Stimulated activated CD8-positive, alpha-beta memory T cell treated with anti-CD3 and anti-CD28 coated beads, Interleukin-4, amount 100 ng/mL, for 24 hours (primary cell): ENCODE measurements around the gene CCDC12.

Experiments
- DNase-seq: peaks from one replicate; pipeline ENCODE4 v3.0.0-alpha.2; 2020; ENCODE audit warnings: low read depth

CCDC12 gene

DNA sequence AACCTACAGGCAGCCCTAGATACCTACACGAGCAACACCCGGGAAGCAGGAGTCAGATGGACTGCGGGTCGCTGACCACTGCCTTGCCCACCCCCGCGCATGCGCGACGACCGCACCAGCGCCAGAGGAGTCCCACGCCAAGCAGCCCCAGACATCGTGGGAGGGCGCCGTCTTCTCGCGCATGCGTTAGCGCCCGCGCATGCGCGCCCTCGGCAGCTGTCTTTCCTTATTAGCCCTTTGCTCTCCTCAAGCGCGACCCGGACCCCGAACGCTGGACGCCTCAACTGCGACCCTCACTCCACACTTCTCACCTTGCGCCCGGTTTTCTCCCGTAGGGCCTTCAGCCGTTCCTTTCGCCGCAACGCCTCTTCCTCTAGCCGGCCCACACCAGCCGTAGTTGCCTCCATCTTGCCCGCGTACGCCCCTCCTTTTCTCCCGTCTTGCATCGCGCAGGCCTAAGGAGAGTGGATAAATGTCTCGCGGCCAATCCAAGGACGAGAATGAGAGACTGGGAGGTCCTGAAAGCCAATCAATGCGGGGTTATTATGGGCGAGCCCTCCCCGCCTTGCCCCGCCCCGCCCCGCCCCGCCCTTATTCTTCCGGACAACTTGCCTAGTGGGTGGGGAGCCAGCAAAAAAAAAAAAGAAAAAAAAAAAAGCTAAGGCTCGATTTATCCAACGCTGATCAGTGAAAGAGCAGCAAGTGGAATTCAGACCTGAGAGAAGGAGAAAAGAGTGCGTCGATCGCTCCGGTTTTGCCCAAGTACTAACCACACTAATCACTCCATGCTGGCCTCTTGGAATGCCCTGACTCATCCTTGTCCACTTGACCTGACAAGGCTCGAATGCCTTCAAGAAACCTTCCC, at the start of gene CCDC12:
Gene CCDC12, minus strand, starts transcription at position 420 of the 865 bp plus-strand sequence. Its CDS starts 13 bp downstream, at position 407.
- DNase-seq: peak; percentile 83

- DNase-seq: no peak
Measured at GRCh38 chr3:47024932-47025331, 48.4 kb upstream of the CCDC12 start.

DNA sequence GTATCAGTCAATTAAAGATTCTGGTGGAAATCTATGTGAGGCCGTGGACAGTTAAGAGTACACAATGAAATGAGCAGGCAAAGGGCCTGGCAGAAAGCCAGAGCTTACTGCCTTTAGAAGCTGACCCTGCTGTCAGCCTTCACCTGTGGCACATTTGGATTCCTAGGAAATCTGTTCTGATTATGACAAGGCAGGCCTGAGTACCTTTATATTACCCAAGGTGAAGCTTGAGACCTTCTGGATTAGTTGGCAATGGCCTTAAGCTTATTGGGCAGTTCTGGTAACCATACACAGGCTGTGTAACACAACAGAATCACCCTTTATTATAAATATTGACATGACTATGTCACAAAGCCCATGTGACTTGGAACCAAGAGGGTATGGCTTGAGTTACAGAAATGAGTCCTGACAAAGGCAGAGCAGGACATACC, 46.1 kb upstream of the CCDC12 start:
- DNase-seq: no peak

GRCh38 chr3:47020311-47020710, 43.8 kb upstream of the CCDC12 start:
- DNase-seq: no peak

- DNase-seq: no peak
Measured at GRCh38 chr3:47019201-47019600, 42.7 kb upstream of the CCDC12 start.

DNA sequence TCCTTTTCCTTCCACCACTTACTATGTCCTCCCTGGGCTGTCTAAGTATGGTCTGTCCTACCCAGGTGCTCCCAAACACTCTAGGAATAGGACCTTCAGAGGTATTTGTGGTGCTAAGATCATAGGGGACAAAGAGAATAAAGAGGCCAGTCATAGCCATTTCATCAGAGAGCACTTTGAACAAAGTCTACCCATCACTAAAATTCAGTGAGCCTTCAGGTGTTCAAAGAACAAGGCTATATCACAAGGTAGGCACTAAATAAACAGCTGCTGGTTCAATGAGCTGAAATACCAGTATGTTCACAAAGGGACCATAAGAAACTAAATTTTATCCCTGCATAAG, 41.7 kb upstream of the CCDC12 start:
- DNase-seq: no peak

- DNase-seq: no peak
Measured at GRCh38 chr3:47017504-47018268, 41.1 kb upstream of the CCDC12 start.

DNA sequence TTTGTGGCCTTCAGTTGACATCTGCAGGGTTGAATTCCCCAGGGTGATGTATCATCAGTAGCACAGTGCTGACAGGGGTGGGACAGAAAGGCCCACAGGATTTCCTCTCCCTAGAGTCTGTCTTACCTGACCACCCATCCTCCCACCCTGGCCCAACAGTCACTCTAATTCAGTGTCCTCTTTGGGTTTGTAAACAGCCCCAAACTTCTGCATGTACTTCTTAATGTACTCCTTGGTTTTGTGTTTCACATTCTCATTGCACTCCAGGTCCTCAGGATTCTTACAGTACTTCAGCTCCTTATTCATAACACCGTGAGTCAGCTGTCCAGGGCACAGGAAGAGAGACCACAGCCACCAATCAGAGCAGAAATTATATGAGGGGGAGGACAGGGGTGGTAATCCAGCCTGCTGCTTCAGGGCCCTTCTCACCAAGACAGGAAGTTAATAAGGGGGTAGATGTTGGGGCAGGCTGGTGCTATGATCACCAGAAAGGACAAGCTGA, 40.4 kb upstream of the CCDC12 start:
- peak; percentile 24 for DNase-seq

GRCh38 chr3:47016086-47016933, 39.8 kb upstream of the CCDC12 start:
- no peak for DNase-seq

DNA sequence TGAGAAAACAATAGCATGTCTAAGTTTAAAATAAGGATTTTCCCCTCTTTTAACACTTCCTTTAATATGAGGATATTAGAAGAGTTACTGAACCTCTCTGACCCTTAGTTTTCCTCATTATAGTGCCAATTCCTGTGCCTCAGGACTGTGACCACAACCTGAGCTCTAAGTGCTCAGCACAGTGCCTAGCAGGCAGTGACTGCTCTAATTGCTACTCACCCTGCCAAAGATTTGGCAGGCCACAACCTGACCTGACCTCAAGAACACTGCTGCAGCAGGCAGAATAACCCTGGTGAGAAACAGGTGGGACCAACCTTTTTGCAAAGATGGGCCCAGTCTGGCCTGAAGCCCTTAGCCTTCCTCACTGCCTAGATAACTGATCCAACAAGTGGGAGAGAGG, 38.6 kb upstream of the CCDC12 start:
- no peak for DNase-seq

- DNase-seq: no peak
Measured at GRCh38 chr3:47014036-47014435, 37.5 kb upstream of the CCDC12 start.

- no peak for DNase-seq
Measured at GRCh38 chr3:47013231-47013630, 36.7 kb upstream of the CCDC12 start.

DNA sequence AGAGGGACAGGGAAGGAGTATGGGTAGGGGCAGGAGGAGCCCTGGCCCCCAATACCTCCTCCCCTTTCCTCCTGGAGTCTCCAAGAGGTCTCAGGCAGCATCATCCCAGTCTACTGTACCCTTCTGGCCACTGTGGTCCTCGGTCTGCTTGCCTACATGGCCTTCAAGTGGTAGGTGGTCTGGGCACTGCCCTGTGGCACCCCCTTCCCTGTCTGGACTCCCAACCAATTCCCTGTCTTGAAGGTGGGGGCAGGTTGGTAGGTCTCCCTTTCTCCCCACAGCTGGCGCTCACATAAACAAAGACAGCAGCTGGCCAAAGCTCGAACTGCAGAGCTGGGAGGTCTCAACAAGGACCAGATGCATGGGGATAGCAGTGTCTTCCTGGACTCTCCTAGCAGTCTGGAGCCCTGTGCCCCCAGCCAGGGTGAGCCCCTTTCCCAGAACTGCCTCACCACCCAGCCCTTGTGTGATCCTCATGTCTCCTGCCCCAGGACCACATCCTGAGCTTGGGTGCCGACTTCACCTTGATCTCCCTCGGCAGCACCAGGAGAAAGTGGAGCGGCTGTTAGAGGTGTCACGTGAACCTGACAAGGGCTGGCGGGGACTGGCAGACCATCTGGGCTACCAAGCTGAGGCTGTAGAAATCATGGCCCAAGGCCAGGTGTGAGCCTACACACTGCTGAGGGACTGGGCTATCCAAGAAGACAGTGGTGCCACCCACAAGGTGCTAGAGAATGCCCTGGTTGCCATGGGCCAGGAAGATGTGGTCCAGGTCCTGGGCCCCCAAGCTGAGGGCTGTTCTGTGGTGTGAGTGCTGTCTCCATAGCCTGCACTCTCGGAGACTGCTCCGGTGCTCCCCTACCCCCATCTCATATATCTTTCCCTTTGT, 36.0 kb upstream of the CCDC12 start:
- DNase-seq: no peak

DNA sequence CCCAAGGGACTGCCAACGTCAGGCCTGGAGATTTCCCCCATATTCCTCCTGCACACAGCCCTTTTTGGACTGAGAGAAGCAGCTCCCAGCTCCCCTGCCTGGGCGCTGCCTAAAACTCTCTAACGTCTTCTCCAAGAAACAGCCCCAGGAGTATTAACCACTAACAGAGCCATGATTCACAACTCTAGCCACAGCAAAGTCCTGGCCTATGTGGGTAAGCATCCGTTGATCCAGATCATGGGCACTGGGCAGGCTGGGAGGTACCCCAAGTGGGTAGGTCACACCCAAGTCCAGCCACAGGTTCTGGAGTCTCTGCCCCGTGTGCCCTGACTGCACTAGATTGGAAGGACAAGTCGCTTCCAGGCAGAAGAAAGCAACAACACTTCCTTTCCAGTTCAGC, 34.8 kb upstream of the CCDC12 start:
- DNase-seq: no peak

GRCh38 chr3:47010910-47011309, 34.4 kb upstream of the CCDC12 start:
- no peak for DNase-seq

GRCh38 chr3:47010111-47010712, 33.7 kb upstream of the CCDC12 start:
- DNase-seq: no peak

DNA sequence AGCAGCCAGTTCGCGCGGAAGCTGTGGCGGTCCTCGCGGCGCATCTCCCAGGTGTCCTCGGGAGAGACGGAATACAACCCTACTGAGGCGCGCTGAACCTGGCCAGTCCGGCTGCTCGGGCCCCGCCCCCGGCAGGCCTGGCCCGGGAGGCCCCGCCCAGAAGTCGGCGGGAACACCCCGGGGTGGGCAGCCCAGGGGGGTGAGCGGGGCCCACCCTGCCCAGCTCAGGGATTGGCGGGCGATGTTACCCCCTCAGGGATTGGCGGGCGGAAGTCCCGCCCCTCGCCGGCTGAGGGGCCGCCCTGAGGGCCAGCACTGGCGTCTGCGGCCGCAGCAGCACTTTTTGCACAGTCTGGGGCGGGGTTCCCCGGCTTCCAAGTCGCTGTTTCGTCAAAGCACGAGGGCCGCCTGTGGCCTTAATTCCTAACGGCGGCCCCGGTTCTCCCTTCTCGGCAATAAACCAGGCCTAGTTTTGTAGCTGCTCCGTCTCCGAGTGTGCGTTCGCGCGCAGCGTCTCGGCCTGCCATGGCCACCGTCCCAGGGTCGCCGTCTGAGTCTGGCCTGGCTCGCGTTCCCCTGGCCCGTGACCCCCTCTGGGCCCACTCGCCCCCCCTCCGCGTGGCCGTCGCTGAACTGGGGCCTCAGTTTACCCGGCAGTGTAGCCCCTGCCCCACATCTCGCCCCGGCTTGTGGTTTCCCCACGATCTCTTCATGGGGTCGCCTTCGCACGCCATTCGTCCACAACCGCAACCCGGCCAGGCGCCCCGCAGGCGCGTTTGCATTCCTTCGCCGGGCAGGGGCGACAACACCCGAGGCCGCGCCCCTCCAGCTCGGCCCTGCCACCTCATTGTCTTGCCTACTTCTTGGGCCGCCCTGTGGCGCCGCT, 32.9 kb upstream of the CCDC12 start:
- peak; percentile 73 for DNase-seq

DNA sequence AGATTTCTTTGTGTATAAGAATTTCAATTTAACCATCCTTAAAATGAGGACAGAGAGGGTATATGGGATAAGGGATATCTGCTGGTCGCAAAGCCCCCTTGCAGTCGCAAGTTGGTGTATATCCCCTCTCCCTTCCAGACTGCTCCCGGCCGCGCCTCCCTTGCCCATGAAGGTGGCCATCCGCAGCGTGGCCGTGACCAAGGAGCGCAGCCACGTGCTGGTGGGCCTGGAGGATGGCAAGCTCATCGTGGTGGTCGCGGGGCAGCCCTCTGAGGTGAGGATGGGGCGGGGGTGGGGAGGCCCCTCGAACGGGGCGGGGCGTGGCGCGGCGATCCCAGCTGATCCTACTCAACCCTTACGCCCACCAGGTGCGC, 32.3 kb upstream of the CCDC12 start:
- no peak for DNase-seq

- no peak for DNase-seq
Measured at GRCh38 chr3:47008234-47008796, 31.8 kb upstream of the CCDC12 start.
